HL-60 (cell line): ENCODE data around the gene REP15.

Experiments used
- DNase-seq, 2 experiments: peaks; one replicate each; pipeline ENCODE4 v3.0.0-alpha.2; 2010 to 2020; ENCODE audit warnings: low read depth in 1 of 2, low spot score in 1 of 2
- H3K27ac ChIP-seq: fragments of 250-450 bp; sonication (Bioruptor Pico); replicated peaks from 2 replicates; pipeline ENCODE4 v1.5.1; 2020; ENCODE audit warnings: mild to moderate bottlenecking, moderate library complexity
- H3K27me3 ChIP-seq: fragments of 250-450 bp; sonication (Bioruptor Pico); 2 replicates; pipeline ENCODE4 v1.5.1; 2021; ENCODE audit warnings: mild to moderate bottlenecking, moderate library complexity; ENCODE audit not compliant: insufficient read depth, poor library complexity, severe bottlenecking
- H3K4me3 ChIP-seq: replicated peaks from 2 replicates; pipeline ENCODE4 v1.5.1; 2011; ENCODE audit warnings: mild to moderate bottlenecking, control low read depth, low read length; ENCODE audit not compliant: insufficient read depth
- GABPA ChIP-seq: IDR thresholded peaks from 2 replicates; pipeline ENCODE4 v1.6.1; 2012; ENCODE audit warnings: low read depth
- POLR2AphosphoS5 ChIP-seq: IDR thresholded peaks from 2 replicates; pipeline ENCODE4 v1.6.1; 2012; ENCODE audit warnings: low read depth
- REST ChIP-seq: IDR thresholded peaks from 2 replicates; pipeline ENCODE4 v1.6.1; 2012; ENCODE audit warnings: low read depth; ENCODE audit not compliant: insufficient replicate concordance
- SPI1 ChIP-seq: IDR thresholded peaks from 2 replicates; pipeline ENCODE4 v1.6.1; 2012; ENCODE audit warnings: low read depth, mild to moderate bottlenecking, borderline replicate concordance
- TF ChIP-seq, protein P1 (sequence below): IDR thresholded peaks from one replicate; pipeline ENCODE4 v1.5.1; 2011; ENCODE audit warnings: low read length, control low read depth, inconsistent platforms; ENCODE audit not compliant: insufficient read depth

REP15 gene

DNA sequence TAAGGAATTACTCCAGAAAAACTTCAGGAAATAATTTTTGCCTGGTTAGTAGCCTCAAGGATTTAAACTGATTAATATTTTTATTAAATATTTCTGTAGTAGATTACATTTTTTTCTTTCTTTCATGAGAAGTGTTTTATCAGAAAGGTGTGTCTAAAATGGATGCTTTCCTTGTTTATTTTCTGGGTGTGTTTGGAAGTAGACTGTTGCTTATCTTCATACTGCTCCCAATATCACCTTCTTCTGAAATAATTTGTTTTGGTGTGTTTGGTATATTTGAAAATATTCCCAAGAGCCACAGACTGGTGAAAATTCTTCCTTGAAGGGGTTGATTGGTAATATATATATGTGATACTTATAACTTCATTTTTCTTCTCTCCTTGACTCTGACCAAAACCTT lies 10.1 kb upstream of the REP15 start:
- Histone ChIP-seq H3K27ac (no peak overlapping the region), H3K4me3 (no peak overlapping the region), H3K27me3 (no peaks in the 10 kb centered on the region)
- DNase-seq: no peak
- TF ChIP-seq SPI1 (no peak), POLR2AphosphoS5 (no peak), GABPA (no peak), REST (no peak)
- TF ChIP-seq, protein P1, sequence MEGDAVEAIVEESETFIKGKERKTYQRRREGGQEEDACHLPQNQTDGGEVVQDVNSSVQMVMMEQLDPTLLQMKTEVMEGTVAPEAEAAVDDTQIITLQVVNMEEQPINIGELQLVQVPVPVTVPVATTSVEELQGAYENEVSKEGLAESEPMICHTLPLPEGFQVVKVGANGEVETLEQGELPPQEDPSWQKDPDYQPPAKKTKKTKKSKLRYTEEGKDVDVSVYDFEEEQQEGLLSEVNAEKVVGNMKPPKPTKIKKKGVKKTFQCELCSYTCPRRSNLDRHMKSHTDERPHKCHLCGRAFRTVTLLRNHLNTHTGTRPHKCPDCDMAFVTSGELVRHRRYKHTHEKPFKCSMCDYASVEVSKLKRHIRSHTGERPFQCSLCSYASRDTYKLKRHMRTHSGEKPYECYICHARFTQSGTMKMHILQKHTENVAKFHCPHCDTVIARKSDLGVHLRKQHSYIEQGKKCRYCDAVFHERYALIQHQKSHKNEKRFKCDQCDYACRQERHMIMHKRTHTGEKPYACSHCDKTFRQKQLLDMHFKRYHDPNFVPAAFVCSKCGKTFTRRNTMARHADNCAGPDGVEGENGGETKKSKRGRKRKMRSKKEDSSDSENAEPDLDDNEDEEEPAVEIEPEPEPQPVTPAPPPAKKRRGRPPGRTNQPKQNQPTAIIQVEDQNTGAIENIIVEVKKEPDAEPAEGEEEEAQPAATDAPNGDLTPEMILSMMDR: no peak

DNA sequence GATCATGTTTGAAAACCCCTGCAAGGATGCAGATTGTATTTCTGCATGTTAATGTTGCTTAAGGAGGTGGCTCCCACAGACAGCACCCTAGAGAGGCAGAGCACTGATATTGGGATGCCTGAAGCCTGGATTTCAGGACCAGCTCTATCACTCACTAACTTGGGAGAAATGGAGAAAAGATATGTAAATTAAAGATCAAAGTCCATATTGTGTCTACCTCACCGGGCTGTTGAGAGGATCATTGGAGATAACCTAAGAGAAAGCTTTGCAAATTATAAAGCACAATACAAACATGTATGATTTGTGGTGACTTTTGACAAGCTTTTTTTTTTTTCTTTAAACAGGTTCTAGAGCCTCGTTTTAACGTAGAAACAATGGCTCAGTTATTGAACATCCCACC lies 7.6 kb upstream of the REP15 start:
- no peaks in the 10 kb centered on the region for H3K27me3 ChIP-seq
- H3K27ac ChIP-seq: no peak overlapping the region
- no peak for TF ChIP-seq POLR2AphosphoS5
- TF ChIP-seq GABPA: no peak
- TF ChIP-seq SPI1: no peak
- TF ChIP-seq, protein P1: no peak
- TF ChIP-seq REST: no peak
- H3K4me3 ChIP-seq: no peak overlapping the region
- DNase-seq: no peak

GRCh38 chr12:27689558-27690180 lies 6.6 kb upstream of the REP15 start:
- H3K27ac ChIP-seq: no peak overlapping the region
- DNase-seq: no peak
- H3K27me3 ChIP-seq: no peaks in the 10 kb centered on the region
- TF ChIP-seq SPI1: no peak
- TF ChIP-seq GABPA: no peak
- TF ChIP-seq, protein P1: no peak
- no peak for TF ChIP-seq POLR2AphosphoS5
- TF ChIP-seq REST: no peak
- no peak overlapping the region for H3K4me3 ChIP-seq
